Calu3 (cell line): ENCODE data around the gene PLPP7. TPM values are rescaled to one million over a fixed set of nuclear protein-coding genes. Genes with fewer than 3 reads are reported as not detected.

Source experiments
- BruUV-seq: library from RNA; stranded (reverse); fragments of 400-500 nt; replicated peaks from 2 replicates; lab custom pipeline; 2021; lab: Mats Ljungman, UMichigan
- CTCF ChIA-PET: fragments of 300-600 bp; sonication (Branson Sonifier 250); formaldehyde crosslinking; loops from one replicate; lab custom pipeline; 2022; ENCODE audit warnings: antibody characterized with exemption; lab: Charles Lee
- DNase-seq: peaks from one replicate; pipeline ENCODE4 v3.0.0; 2022
- H3K27ac Mint-ChIP-seq: one replicate; pipeline ENCODE4 v1.8.0; 2022; ENCODE audit warnings: mixed read lengths; ENCODE audit not compliant: unreplicated experiment
- H3K27me3 Mint-ChIP-seq: one replicate; pipeline ENCODE4 v1.8.0; 2022; ENCODE audit warnings: mixed read lengths; ENCODE audit not compliant: unreplicated experiment
- H3K36me3 Mint-ChIP-seq: one replicate; pipeline ENCODE4 v1.8.0; 2022; ENCODE audit warnings: mild to moderate bottlenecking, moderate library complexity, mixed read lengths; ENCODE audit not compliant: insufficient read depth, unreplicated experiment
- H3K4me1 Mint-ChIP-seq: one replicate; pipeline ENCODE4 v1.8.0; 2022; ENCODE audit warnings: mild to moderate bottlenecking, low read depth, mixed read lengths; ENCODE audit not compliant: unreplicated experiment
- H3K4me3 Mint-ChIP-seq: one replicate; pipeline ENCODE4 v1.8.0; 2022; ENCODE audit warnings: mild to moderate bottlenecking, low read depth, moderate library complexity, mixed read lengths; ENCODE audit not compliant: unreplicated experiment
- H3K9me3 Mint-ChIP-seq: one replicate; pipeline ENCODE4 v1.8.0; 2022; ENCODE audit warnings: low read depth, mixed read lengths; ENCODE audit not compliant: unreplicated experiment
- CTCF ChIP-seq: fragments of 200-600 bp; IDR thresholded peaks from one replicate; pipeline ENCODE4 v1.8.0; 2022; ENCODE audit warnings: antibody characterized with exemption; ENCODE audit not compliant: unreplicated experiment
- intact Hi-C: fragments of 100-400 bp; cut with micrococcal nuclease; formaldehyde crosslinking; loops from one replicate; pipeline ENCODE4 v1.10.0; 2022; ENCODE audit not compliant: unreplicated experiment
- total RNA-seq: library from RNA; stranded (reverse); gene quantifications from 2 replicates; pipeline ENCODE4 v1.2.3, GENCODE V29; 2022

PLPP7 gene
- total RNA-seq, 1 experiment from 2014 or later, result not detected

- H3K4me1 Mint-ChIP-seq, result no peaks in the 10 kb centered on the region
- no TSS peak for BruUV-seq
- H3K9me3 Mint-ChIP-seq, result no peaks in the 10 kb centered on the region
- no peak overlapping the region for H3K27ac Mint-ChIP-seq
- no peak overlapping the region for H3K4me3 Mint-ChIP-seq
- CTCF ChIA-PET, result no interaction called here
- intact Hi-C loops, result no loop called here
- TF ChIP-seq CTCF, result no peak
- H3K27me3 Mint-ChIP-seq, result no peaks in the 10 kb centered on the region
- H3K36me3 Mint-ChIP-seq, result no peaks in the 10 kb centered on the region
- no peak for DNase-seq
Observed at GRCh38 chr9:131252120-131252519, 37.4 kb upstream of the PLPP7 start.

GRCh38 chr9:131253891-131254491 is 35.5 kb upstream of the PLPP7 start:
- H3K4me1 Mint-ChIP-seq, result no peaks in the 10 kb centered on the region
- CTCF ChIA-PET, result interaction anchor here (0.6 kb wide), 1 partner anchor 1272 kb away, joined by 3 read pairs; no protein-coding TSS in a partner anchor
- H3K36me3 Mint-ChIP-seq, result no peaks in the 10 kb centered on the region
- no peak overlapping the region for H3K27ac Mint-ChIP-seq
- no peak overlapping the region for H3K4me3 Mint-ChIP-seq
- DNase-seq, result no peak
- H3K9me3 Mint-ChIP-seq, result no peaks in the 10 kb centered on the region
- peaks cover 2% of the 10 kb centered on the region for H3K27me3 Mint-ChIP-seq
- TF ChIP-seq CTCF, result no peak
- BruUV-seq, result no TSS peak
- intact Hi-C loops, result no loop called here

GRCh38 chr9:131254626-131255025 is 34.9 kb upstream of the PLPP7 start:
- H3K27ac Mint-ChIP-seq, result no peak overlapping the region
- intact Hi-C loops, result no loop called here
- CTCF ChIA-PET, result interaction anchor here (0.6 kb wide), 2 partner anchors 63 to 1271 kb away, joined by 3 to 5 read pairs; no protein-coding TSS in a partner anchor
- no TSS peak for BruUV-seq
- TF ChIP-seq CTCF, result no peak
- H3K9me3 Mint-ChIP-seq, result no peaks in the 10 kb centered on the region
- no peak overlapping the region for H3K4me3 Mint-ChIP-seq
- H3K27me3 Mint-ChIP-seq, result peaks cover 9% of the 10 kb centered on the region
- no peak for DNase-seq
- H3K4me1 Mint-ChIP-seq, result no peaks in the 10 kb centered on the region
- no peaks in the 10 kb centered on the region for H3K36me3 Mint-ChIP-seq

GRCh38 chr9:131255676-131256197 is 33.8 kb upstream of the PLPP7 start:
- H3K9me3 Mint-ChIP-seq, result no peaks in the 10 kb centered on the region
- H3K4me1 Mint-ChIP-seq, result no peaks in the 10 kb centered on the region
- H3K27me3 Mint-ChIP-seq, result peaks cover 20% of the 10 kb centered on the region
- H3K36me3 Mint-ChIP-seq, result no peaks in the 10 kb centered on the region
- CTCF ChIA-PET, result interaction anchor here (0.5 to 0.7 kb wide), 3 partner anchors 80 to 500 kb away, joined by 3 to 10 read pairs (median 4); no protein-coding TSS in a partner anchor
- BruUV-seq, result no TSS peak
- DNase-seq, result no peak
- no peak overlapping the region for H3K4me3 Mint-ChIP-seq
- H3K27ac Mint-ChIP-seq, result no peak overlapping the region
- intact Hi-C loops, result no loop called here
- TF ChIP-seq CTCF, result no peak
